VCaP (cell line): ENCODE measurements around the gene PTPRE.

Experiments used
- H3K27ac ChIP-seq: fragments of 450-650 bp; 2 replicates; pipeline ENCODE4 v1.5.1; 2017
- CTCF ChIP-seq: fragments of 450-650 bp; conservative IDR thresholded peaks from 2 replicates; pipeline ENCODE4 v1.5.1; 2017; ENCODE audit warnings: mild to moderate bottlenecking, moderate library complexity

Gene PTPRE

GRCh38 chr10:127906548-127907377 lies at the start of gene PTPRE:
TSS of gene PTPRE (plus strand) at chr10:127907103. CDS start at chr10:128040882, 133,779 bp downstream.
- peak within 1 kb of the TSS; percentile 53; the same call in 1 of the 2 replicates for H3K27ac ChIP-seq
- peak; percentile 91 for TF ChIP-seq CTCF

DNA sequence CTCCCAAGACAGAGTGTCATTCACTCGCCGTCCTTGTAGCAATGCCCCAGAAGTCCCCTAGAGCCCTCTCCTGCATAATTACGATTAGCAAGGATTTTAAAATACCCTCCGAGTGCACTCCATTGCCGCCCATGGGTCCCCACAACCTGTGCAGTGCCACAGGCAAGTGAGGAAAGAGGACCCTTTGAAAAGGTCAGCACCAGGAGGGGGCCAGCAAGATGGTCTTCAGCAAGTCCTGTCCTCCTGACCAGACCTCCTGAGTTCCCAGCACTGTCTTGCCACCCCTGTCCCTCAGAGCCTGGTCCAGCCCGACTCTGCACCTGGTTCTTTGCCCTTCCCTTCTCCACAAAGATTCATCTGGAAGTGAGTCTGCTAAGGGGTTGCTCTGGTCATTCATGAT lies 46.3 kb upstream of the PTPRE start:
- no peak for TF ChIP-seq CTCF
- no peak overlapping the region for H3K27ac ChIP-seq

- no peak overlapping the region for H3K27ac ChIP-seq
- TF ChIP-seq CTCF = no peak
Observed at GRCh38 chr10:127863231-127863825, 43.6 kb upstream of the PTPRE start.

DNA sequence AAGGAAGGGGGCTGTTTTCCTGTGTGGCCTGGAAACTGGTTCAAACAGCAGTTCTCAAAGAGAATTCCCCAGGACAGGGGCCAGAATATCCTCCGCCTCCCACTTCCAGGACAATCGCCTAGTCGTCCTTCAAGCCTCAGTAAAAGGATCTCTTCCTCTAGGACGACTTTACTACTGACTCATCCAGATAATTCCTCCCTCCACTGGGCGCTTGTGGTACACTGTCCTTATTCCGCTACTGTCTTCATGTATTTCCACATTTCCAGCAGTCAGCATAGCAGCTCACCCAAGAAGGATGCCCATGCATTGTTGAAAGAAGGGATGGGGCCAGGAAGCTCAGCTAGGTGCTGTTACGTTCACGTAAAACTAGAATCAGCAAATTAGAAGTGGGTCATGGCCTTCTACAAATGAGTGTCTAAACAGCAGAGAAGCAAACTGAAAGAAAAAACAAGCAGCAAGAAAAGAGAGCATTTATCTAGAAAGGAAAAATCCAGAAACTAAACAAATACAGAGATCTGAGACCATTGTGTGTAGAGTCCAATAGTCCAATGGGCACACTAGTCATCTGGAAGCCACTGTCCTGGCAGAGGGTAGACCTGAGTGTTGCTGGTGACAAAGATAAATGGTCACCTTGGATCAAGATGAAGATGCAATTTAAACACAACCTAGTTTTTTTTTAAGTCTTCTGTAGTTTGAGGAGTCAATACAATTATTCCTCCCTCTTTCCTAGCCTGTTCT lies 40.5 kb upstream of the PTPRE start:
- H3K27ac ChIP-seq = no peak overlapping the region
- TF ChIP-seq CTCF = no peak

GRCh38 chr10:127867805-127868204 lies 39.1 kb upstream of the PTPRE start:
- no peak overlapping the region for H3K27ac ChIP-seq
- TF ChIP-seq CTCF = no peak

DNA sequence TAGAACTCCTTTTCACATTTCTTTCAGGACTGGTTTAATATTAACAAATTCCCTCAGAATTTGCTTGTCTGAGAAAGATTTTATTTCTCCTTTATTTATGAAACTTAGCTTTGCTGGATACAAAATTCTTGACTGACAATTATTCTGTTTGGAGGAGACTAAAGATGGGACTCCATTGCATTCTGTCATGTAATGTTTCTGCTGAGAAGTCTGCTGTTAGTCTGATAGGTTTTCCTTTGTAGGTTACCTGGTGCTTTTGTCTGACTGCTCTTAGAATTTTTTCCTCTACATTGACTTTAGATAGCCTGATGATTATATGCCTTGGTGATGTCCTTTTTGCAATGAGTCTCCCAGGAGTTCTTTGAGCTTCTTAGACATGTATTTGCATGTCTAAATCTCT lies 37.6 kb upstream of the PTPRE start:
- H3K27ac ChIP-seq = no peak overlapping the region
- TF ChIP-seq CTCF = no peak

DNA sequence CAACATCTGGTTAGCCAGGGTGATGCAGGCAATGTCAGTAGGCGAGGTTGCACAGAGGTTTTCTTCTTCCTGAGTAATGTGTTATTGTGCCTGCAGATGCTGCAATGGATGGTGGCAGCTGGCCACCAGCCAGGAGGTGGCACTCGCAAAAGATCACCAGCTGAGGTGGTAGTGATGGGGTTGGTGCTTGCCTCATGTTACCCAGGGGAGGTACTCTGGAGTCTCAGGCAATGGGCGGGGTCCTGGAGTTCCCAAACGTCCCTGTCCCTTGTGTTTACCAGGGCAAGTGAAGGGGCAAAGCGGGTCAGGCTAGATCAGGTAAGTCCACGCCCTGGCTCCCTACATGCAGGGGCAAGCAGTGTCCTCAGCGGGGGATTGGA lies 35.3 kb upstream of the PTPRE start:
- H3K27ac ChIP-seq = no peak overlapping the region
- TF ChIP-seq CTCF = no peak
